Vagina (tissue), 2 donors: Measurements from ENCODE around the gene KRT14. TPM values are rescaled to one million over a fixed set of nuclear protein-coding genes. Genes with fewer than 3 reads are reported as not detected.

Source experiments
- DNase-seq, 2 donors: peaks; one replicate each; pipeline ENCODE4 v3.0.0-alpha.2; 2017; ENCODE audit errors: extremely low spot score in 2 of 2
- H3K27ac ChIP-seq: fragments of 200-600 bp; sonication (generic); one replicate; pipeline ENCODE4 v1.5.1; 2019
- H3K27me3 ChIP-seq: fragments of 200-600 bp; sonication (generic); one replicate; pipeline ENCODE4 v1.5.1; 2019
- H3K36me3 ChIP-seq, 2 donors: fragments of 200-600 bp; sonication (generic); one replicate each; pipeline ENCODE4 v1.5.1; 2017 to 2019
- H3K4me1 ChIP-seq: fragments of 200-600 bp; sonication (generic); one replicate; pipeline ENCODE4 v1.5.1; 2019
- H3K4me3 ChIP-seq, 2 donors: fragments of 200-600 bp; sonication (generic); 1 replicate in 1 of 2; 2 replicates in 1 of 2; pipeline ENCODE4 v1.5.1; 2016 to 2019
- H3K9me3 ChIP-seq: fragments of 200-600 bp; sonication (generic); one replicate; pipeline ENCODE4 v1.5.1; 2019
- CTCF ChIP-seq, 3 experiments: fragments of 450-650 bp in 2 of 3; fragments of 200-600 bp in 1 of 3; sonication (generic) in 1 of 3; IDR thresholded peaks; one replicate each; pipeline ENCODE4 v1.5.1; 2017 to 2019; ENCODE audit warnings: antibody characterized with exemption in 3 of 3, mild to moderate bottlenecking in 2 of 3, moderate library complexity in 2 of 3
- POLR2A ChIP-seq, 2 donors: fragments of 450-650 bp; IDR thresholded peaks; one replicate each; pipeline ENCODE4 v1.6.1; 2017; ENCODE audit warnings: antibody characterized with exemption in 2 of 2, mild to moderate bottlenecking in 2 of 2, moderate library complexity in 2 of 2
- POLR2AphosphoS5 ChIP-seq, 2 donors: sonication (generic); formaldehyde crosslinking; IDR thresholded peaks; one replicate each; pipeline ENCODE4 v1.9.0; 2017; ENCODE audit warnings: antibody characterized with exemption in 2 of 2, mild to moderate bottlenecking in 2 of 2, low read depth in 1 of 2; ENCODE audit not compliant: insufficient read depth in 1 of 2
- intact Hi-C: fragments of 100-400 bp; cut with DNase I; formaldehyde crosslinking; loops from one replicate; pipeline ENCODE4 v1.15.1; 2023
- total RNA-seq: library from RNA; depleted of rRNA; stranded (reverse); fragments of >200 nt; gene quantifications from one replicate; pipeline ENCODE4 v1.2.3, GENCODE V29; 2016

KRT14 gene
- total RNA-seq, 1 donor from 2014 or later: 1,546 TPM

- H3K36me3 ChIP-seq: no peaks in the 10 kb centered on the region
- H3K27ac ChIP-seq: no peak overlapping the region
- TF ChIP-seq CTCF (IDR thresholded peaks at IDR 0.05) (no peak), POLR2AphosphoS5 (IDR thresholded peaks at IDR 0.05; ENCODE audit: insufficient read depth in 1 of 2, low read depth in 1 of 2) (no peak), POLR2A (IDR thresholded peaks at IDR 0.05) (no peak)
- H3K27me3 ChIP-seq: no peaks in the 10 kb centered on the region
- no peak overlapping the region for H3K4me3 ChIP-seq
- intact Hi-C loops: no loop called here
- DNase-seq: no peak
- H3K4me1 ChIP-seq: no peaks in the 10 kb centered on the region
- no peaks in the 10 kb centered on the region for H3K9me3 ChIP-seq
These were observed 6.7 kb upstream of the KRT14 start for GRCh38 chr17:41593306-41593981.

- peaks cover 5% of the 10 kb centered on the region for H3K4me1 ChIP-seq
- intact Hi-C loops: no loop called here
- no peak overlapping the region for H3K4me3 ChIP-seq
- no peak for DNase-seq
- no peak overlapping the region for H3K27ac ChIP-seq
- H3K27me3 ChIP-seq: no peaks in the 10 kb centered on the region
- no peaks in the 10 kb centered on the region for H3K36me3 ChIP-seq
- no peaks in the 10 kb centered on the region for H3K9me3 ChIP-seq
- no peak for TF ChIP-seq CTCF (IDR thresholded peaks at IDR 0.05)
These were observed 6.1 kb upstream of the KRT14 start for GRCh38 chr17:41592601-41593305.

- Histone ChIP-seq H3K27me3 (no peaks in the 10 kb centered on the region), H3K4me3 (no peak overlapping the region), H3K36me3 (no peaks in the 10 kb centered on the region), H3K9me3 (no peaks in the 10 kb centered on the region), H3K4me1 (peaks cover 5% of the 10 kb centered on the region), H3K27ac (no peak overlapping the region)
- DNase-seq: peak in 1 of 2 donors; percentile 85
- intact Hi-C loops: no loop called here
- TF ChIP-seq POLR2AphosphoS5 (IDR thresholded peaks at IDR 0.05; ENCODE audit: insufficient read depth in 1 of 2, low read depth in 1 of 2) (no peak), POLR2A (IDR thresholded peaks at IDR 0.05) (no peak), CTCF (IDR thresholded peaks at IDR 0.05) (no peak)
These were observed 2.6 kb upstream of the KRT14 start for GRCh38 chr17:41589301-41589700.

- intact Hi-C loops: no loop called here
- DNase-seq: no peak
- TF ChIP-seq POLR2A (IDR thresholded peaks at IDR 0.05) (no peak), POLR2AphosphoS5 (IDR thresholded peaks at IDR 0.05; ENCODE audit: insufficient read depth in 1 of 2, low read depth in 1 of 2) (no peak), CTCF (IDR thresholded peaks at IDR 0.05) (no peak)
- H3K27me3 ChIP-seq: no peaks in the 10 kb centered on the region
- H3K4me3 ChIP-seq: no peak overlapping the region
- peaks cover 5% of the 10 kb centered on the region for H3K4me1 ChIP-seq
- no peaks in the 10 kb centered on the region for H3K9me3 ChIP-seq
- no peaks in the 10 kb centered on the region for H3K36me3 ChIP-seq
- no peak overlapping the region for H3K27ac ChIP-seq
These were observed 1.6 kb upstream of the KRT14 start for GRCh38 chr17:41588126-41588810.
